T-cell (primary cell): ENCODE results near the gene ADCY1. TPM values are rescaled to one million over a fixed set of nuclear protein-coding genes. Genes with fewer than 3 reads are reported as not detected.
"Not testable (repeated sequence)": the region's sequence is repeated elsewhere in the genome, so short reads cannot be mapped to it uniquely, and the experiment has no call there.

ENCODE experiments used
- ATAC-seq, 4 experiments: fragments of 200-7000 bp in 3 of 4; fragments of 150-1000 bp in 1 of 4; cut with Tn5 transposase; replicated peaks in 1 of 4; 1 replicate in 3 of 4; 2 replicates in 1 of 4; pipeline ENCODE4 v1.10.0; 2021; ENCODE audit warnings: moderate library complexity in 3 of 4, mild to moderate bottlenecking in 2 of 4, moderate number of reproducible peaks in 1 of 4
- CTCF ChIA-PET, 2 donors: fragments of 300-600 bp; sonication (Branson Sonifier 250); formaldehyde crosslinking; loops; one replicate each; lab custom pipeline; 2022; ENCODE audit warnings: antibody characterized with exemption in 2 of 2; lab: Charles Lee
- POLR2A ChIA-PET, 2 donors: fragments of 300-600 bp; sonication (Branson Sonifier 250); formaldehyde crosslinking; loops; one replicate each; lab custom pipeline; 2022; ENCODE audit warnings: antibody characterized with exemption in 2 of 2; lab: Charles Lee
- DNase-seq, 35 experiments: peaks; one replicate each; pipeline versions ENCODE4 v3.0.0 to v3.0.0-alpha.2; 2013 to 2023
- H3K27ac ChIP-seq: one replicate; pipeline ENCODE4 v1.5.1; 2013; ENCODE audit warnings: low read length
- H3K27me3 ChIP-seq, 2 experiments: replicated peaks in 1 of 2; 1 replicate in 1 of 2; 2 replicates in 1 of 2; pipeline versions ENCODE4 v1.6.1 to v1.7.0; 2013; ENCODE audit warnings: low read length in 1 of 2, mixed read lengths in 1 of 2; ENCODE audit not compliant: control insufficient read depth in 2 of 2, insufficient read depth in 2 of 2; ENCODE audit errors: extremely low read depth in 1 of 2
- H3K36me3 ChIP-seq, 2 donors: 1 replicate in 1 of 2; 2 replicates in 1 of 2; pipeline versions ENCODE4 v1.6.1 to v1.7.0; 2013; ENCODE audit warnings: low read length in 1 of 2; ENCODE audit not compliant: control insufficient read depth in 2 of 2, insufficient read depth in 1 of 2; ENCODE audit errors: extremely low read depth in 1 of 2
- H3K4me1 ChIP-seq, 2 experiments: 1 replicate in 1 of 2; 2 replicates in 1 of 2; pipeline versions ENCODE4 v1.6.1 to v1.7.0; 2013; ENCODE audit warnings: low read length in 2 of 2, mixed read lengths in 1 of 2; ENCODE audit not compliant: insufficient read depth in 2 of 2, control insufficient read depth in 1 of 2; ENCODE audit errors: extremely low read depth in 1 of 2
- H3K4me3 ChIP-seq, 2 donors: 1 replicate in 1 of 2; 2 replicates in 1 of 2; pipeline versions ENCODE4 v1.5.1 to v1.7.0; 2013; ENCODE audit warnings: mild to moderate bottlenecking in 2 of 2, low read length in 1 of 2, moderate library complexity in 1 of 2; ENCODE audit not compliant: control insufficient read depth in 1 of 2; ENCODE audit errors: extremely low read depth in 1 of 2
- H3K9me3 ChIP-seq: 2 replicates; pipeline ENCODE4 v1.7.0; 2013
- H3K27ac Mint-ChIP-seq, 2 donors: one replicate each; pipeline ENCODE4 v1.8.0; 2020 to 2021; ENCODE audit warnings: mild to moderate bottlenecking in 2 of 2, mixed read lengths in 2 of 2
- H3K27me3 Mint-ChIP-seq, 2 donors: one replicate each; pipeline ENCODE4 v1.8.0; 2021 to 2022; ENCODE audit warnings: mixed read lengths in 2 of 2
- H3K36me3 Mint-ChIP-seq: one replicate; pipeline ENCODE4 v1.8.0; 2021; ENCODE audit warnings: mixed read lengths
- H3K4me1 Mint-ChIP-seq, 3 donors: one replicate each; pipeline ENCODE4 v1.8.0; 2020 to 2022; ENCODE audit warnings: mixed read lengths in 3 of 3, mild to moderate bottlenecking in 1 of 3
- H3K4me3 Mint-ChIP-seq, 3 donors: one replicate each; pipeline ENCODE4 v1.8.0; 2020 to 2022; ENCODE audit warnings: mild to moderate bottlenecking in 3 of 3, mixed read lengths in 3 of 3, moderate library complexity in 3 of 3
- H3K9me3 Mint-ChIP-seq, 3 donors: one replicate each; pipeline ENCODE4 v1.8.0; 2020 to 2022; ENCODE audit warnings: mixed read lengths in 3 of 3
- WGBS: methylation state at CpG from one replicate; pipeline ENCODE4 v1.1.5; 2013; ENCODE audit warnings: missing lambda C conversion rate; ENCODE audit not compliant: insufficient coverage; 5-methylcytosine and 5-hydroxymethylcytosine counted together
- total RNA-seq, 35 experiments: library from RNA in 6 of 35; stranded (reverse) in 6 of 35; fragments of 120-200 nt in 1 of 35; gene quantifications; one replicate each; pipeline versions ENCODE4 v1.2.1 to v1.2.4 and lab custom pipeline; 2013 to 2026

ADCY1 gene
- total RNA-seq, 5 donors from 2014 or later (not counting 1 experiment from before 2014, with no cell fraction given), result 0.03 to 0.44 (median 0.05) TPM

GRCh38 chr7:45756757-45757156, 182.6 kb downstream of the ADCY1 start:
- H3K4me1 Mint-ChIP-seq, H3K27me3 ChIP-seq, POLR2A ChIA-PET, H3K27ac ChIP-seq, H3K27ac Mint-ChIP-seq, H3K9me3 ChIP-seq, H3K4me3 ChIP-seq, CTCF ChIA-PET, H3K36me3 ChIP-seq, H3K4me1 ChIP-seq, H3K27me3 Mint-ChIP-seq, ATAC-seq, H3K4me3 Mint-ChIP-seq, H3K9me3 Mint-ChIP-seq: not testable (repeated sequence)
- DNase-seq, result peak in 4 of 35 experiments; percentile 9 to 20 (median 12)
- WGBS, result no CpG with 5 or more reads among the region's 2 CpGs
- H3K36me3 Mint-ChIP-seq, result peaks cover 16% of the 10 kb centered on the region

GRCh38 chr7:45759464-45759863, 185.3 kb downstream of the ADCY1 start:
- H3K9me3 Mint-ChIP-seq, CTCF ChIA-PET, H3K4me3 Mint-ChIP-seq, DNase-seq, POLR2A ChIA-PET, H3K36me3 ChIP-seq, ATAC-seq, H3K27me3 ChIP-seq, H3K27me3 Mint-ChIP-seq, H3K9me3 ChIP-seq, H3K27ac ChIP-seq, H3K4me3 ChIP-seq, H3K4me1 ChIP-seq, H3K27ac Mint-ChIP-seq: not testable (repeated sequence)
- WGBS, result no CpG with 5 or more reads among the region's 1 CpG
- peaks cover 17 to 24% (median 19%) of the 10 kb centered on the region in 3 donors for H3K4me1 Mint-ChIP-seq
- H3K36me3 Mint-ChIP-seq, result peaks cover 17% of the 10 kb centered on the region

- H3K36me3 ChIP-seq, H3K27ac ChIP-seq, H3K4me3 ChIP-seq, DNase-seq, ATAC-seq, H3K27me3 Mint-ChIP-seq, H3K4me1 ChIP-seq, H3K9me3 Mint-ChIP-seq, H3K27ac Mint-ChIP-seq, POLR2A ChIA-PET, H3K27me3 ChIP-seq, H3K9me3 ChIP-seq, H3K4me3 Mint-ChIP-seq: not testable (repeated sequence)
- WGBS, result 92% methylated on average over 1 of the region's 5 CpGs
- Mint-ChIP-seq H3K36me3 (peaks cover 13% of the 10 kb centered on the region), H3K4me1 (peaks cover 17 to 27% (median 24%) of the 10 kb centered on the region in 3 donors)
- CTCF ChIA-PET, result interaction anchor here in 1 of 2 donors (0.9 kb wide), 1 partner anchor 10 kb away, joined by 3 read pairs; no protein-coding TSS in a partner anchor
Measured at GRCh38 chr7:45761545-45762205, 187.5 kb downstream of the ADCY1 start.

- ATAC-seq, H3K9me3 Mint-ChIP-seq, H3K4me3 ChIP-seq, H3K36me3 ChIP-seq, DNase-seq, H3K36me3 Mint-ChIP-seq, H3K27ac ChIP-seq, H3K27me3 ChIP-seq, CTCF ChIA-PET, H3K9me3 ChIP-seq, H3K4me3 Mint-ChIP-seq, POLR2A ChIA-PET, H3K27me3 Mint-ChIP-seq, H3K4me1 ChIP-seq, H3K27ac Mint-ChIP-seq: not testable (repeated sequence)
- peaks cover 13 to 29% (median 26%) of the 10 kb centered on the region in 3 donors for H3K4me1 Mint-ChIP-seq
- 71% methylated on average over 1 of the region's 3 CpGs for WGBS
Measured at GRCh38 chr7:45762225-45762994, 188.2 kb downstream of the ADCY1 start.

- Mint-ChIP-seq H3K4me1 (peaks cover 0 to 23% (median 22%) of the 10 kb centered on the region in 3 donors), H3K27ac (peak overlapping the region; percentile 90 to 97), H3K4me3 (peak overlapping the region; percentile 88 to 93 (median 91))
- not testable (repeated sequence) for H3K36me3 ChIP-seq, H3K9me3 ChIP-seq, H3K27me3 Mint-ChIP-seq, H3K9me3 Mint-ChIP-seq, H3K36me3 Mint-ChIP-seq, H3K27me3 ChIP-seq
- WGBS, result under 1% methylated on average over 64 of the region's 72 CpGs
- ChIA-PET POLR2A (interaction anchor here (0.6 kb wide), 2 partner anchors 967 to 1749 kb away, joined by 4 to 8 read pairs; no protein-coding TSS in a partner anchor), CTCF (interaction anchor here in 1 of 2 donors (0.6 kb wide), 1 partner anchor 1700 kb away, joined by 3 read pairs; no protein-coding TSS in a partner anchor)
- Histone ChIP-seq H3K27ac (peak overlapping the region; percentile 85), H3K4me1 (peaks cover 0 to 16% of the 10 kb centered on the region in 2 experiments), H3K4me3 (peak overlapping the region; percentile 61 to 74)
- peak; percentile 97 to 99 (median 98) for ATAC-seq
- DNase-seq, result peak; percentile 94 to 99 (median 97)
Measured at GRCh38 chr7:45768516-45769394, 194.6 kb downstream of the ADCY1 start.

GRCh38 chr7:45769626-45770025, 195.5 kb downstream of the ADCY1 start:
- not testable (repeated sequence) for H3K9me3 Mint-ChIP-seq, ATAC-seq, H3K36me3 Mint-ChIP-seq, H3K36me3 ChIP-seq, H3K9me3 ChIP-seq, H3K27me3 Mint-ChIP-seq, H3K27me3 ChIP-seq
- Histone ChIP-seq H3K27ac (peak overlapping the region; percentile 85), H3K4me3 (peak overlapping the region in 1 of 2 donors; percentile 61), H3K4me1 (peaks cover 0 to 16% of the 10 kb centered on the region in 2 experiments)
- WGBS, result 100% methylated on average over 11 of the region's 20 CpGs
- POLR2A ChIA-PET, result interaction anchor here in 1 of 2 donors (0.6 kb wide), 1 partner anchor 968 kb away, joined by 8 read pairs; no protein-coding TSS in a partner anchor
- H3K27ac Mint-ChIP-seq, result peak overlapping the region in 1 of 2 donors; percentile 97
- CTCF ChIA-PET, result interaction anchor here in 1 of 2 donors (0.6 kb wide), 1 partner anchor 1701 kb away, joined by 3 read pairs; no protein-coding TSS in a partner anchor
- peaks cover 0 to 20% (median 18%) of the 10 kb centered on the region in 3 donors for H3K4me1 Mint-ChIP-seq
- peak overlapping the region; percentile 88 to 93 (median 91) for H3K4me3 Mint-ChIP-seq
- DNase-seq, result peak in 1 of 35 experiments; percentile 4
